Muscle layer of duodenum (tissue), 2 donors: ENCODE measurements around the gene WDFY4.

Experiments used
- H3K27ac ChIP-seq: one replicate; pipeline ENCODE4 v1.7.0; 2013; ENCODE audit warnings: mild to moderate bottlenecking, low read length
- H3K27me3 ChIP-seq: one replicate; pipeline ENCODE4 v1.7.0; 2013; ENCODE audit warnings: low read depth, mild to moderate bottlenecking, control low read depth, low read length
- H3K36me3 ChIP-seq, 2 donors: one replicate each; pipeline ENCODE4 v1.7.0; 2013; ENCODE audit warnings: low read length in 2 of 2, control low read depth in 1 of 2, mild to moderate bottlenecking in 1 of 2; ENCODE audit not compliant: insufficient read depth in 2 of 2, control insufficient read depth in 1 of 2
- H3K4me1 ChIP-seq, 2 donors: one replicate each; pipeline ENCODE4 v1.7.0; 2013; ENCODE audit warnings: low read length in 2 of 2, mild to moderate bottlenecking in 2 of 2, control low read depth in 1 of 2, moderate library complexity in 1 of 2; ENCODE audit not compliant: insufficient read depth in 2 of 2, control insufficient read depth in 1 of 2
- H3K4me3 ChIP-seq, 2 donors: one replicate each; pipeline ENCODE4 v1.7.0; 2013; ENCODE audit warnings: low read length in 2 of 2, low read depth in 1 of 2, mild to moderate bottlenecking in 1 of 2
- H3K9me3 ChIP-seq, 2 donors: one replicate each; pipeline ENCODE4 v1.7.0; 2013; ENCODE audit warnings: low read length in 2 of 2, control low read depth in 1 of 2, mild to moderate bottlenecking in 1 of 2; ENCODE audit not compliant: control insufficient read depth in 1 of 2
- donor health status: healthy.

WDFY4 gene

DNA sequence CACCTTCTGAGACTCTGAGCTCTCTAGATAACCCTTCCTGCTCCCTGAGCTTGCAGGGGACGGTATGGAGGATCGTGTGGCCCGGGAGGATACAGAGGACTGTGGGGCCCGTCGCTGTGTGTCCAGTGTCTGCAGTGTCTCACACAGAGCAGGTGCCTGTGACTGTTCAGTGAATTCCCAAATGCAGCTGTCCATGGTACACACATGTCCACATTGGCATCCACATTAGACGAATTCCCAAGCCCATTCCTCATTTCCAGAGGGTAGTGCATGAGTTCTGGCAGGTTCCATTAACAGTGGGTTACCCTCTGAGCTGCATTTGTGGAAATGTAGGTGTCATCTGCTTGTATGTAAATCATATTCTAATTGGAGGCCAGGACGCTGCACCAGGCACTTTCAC lies 39.5 kb downstream of the WDFY4 start:
- H3K36me3 ChIP-seq, result no peaks in the 10 kb centered on the region
- no peaks in the 10 kb centered on the region for H3K27me3 ChIP-seq
- H3K27ac ChIP-seq, result no peak overlapping the region
- no peaks in the 10 kb centered on the region for H3K4me1 ChIP-seq
- H3K9me3 ChIP-seq, result no peaks in the 10 kb centered on the region
- H3K4me3 ChIP-seq, result no peak overlapping the region

DNA sequence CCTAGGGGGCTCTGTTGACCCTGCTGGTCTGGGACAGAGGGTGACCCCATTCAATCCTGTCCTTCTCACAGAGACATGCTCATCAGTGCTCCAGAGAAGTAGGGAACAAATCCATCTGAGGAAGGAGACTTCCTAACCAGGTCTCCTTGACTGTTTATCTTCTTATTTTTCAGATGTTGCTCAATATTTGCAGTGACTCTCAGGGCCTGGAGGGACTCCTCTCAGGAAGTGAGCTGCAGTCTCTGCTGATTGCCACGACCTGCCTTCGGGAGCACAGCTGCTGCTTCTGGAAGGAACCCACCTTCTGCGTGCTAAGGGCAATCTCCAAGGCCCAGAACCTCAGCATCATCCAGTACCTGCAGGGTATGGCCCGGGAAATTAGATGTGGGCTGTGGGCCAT lies 41.0 kb downstream of the WDFY4 start:
- Histone ChIP-seq H3K4me1 (no peaks in the 10 kb centered on the region), H3K36me3 (no peaks in the 10 kb centered on the region), H3K27ac (no peak overlapping the region), H3K9me3 (no peaks in the 10 kb centered on the region), H3K27me3 (no peaks in the 10 kb centered on the region), H3K4me3 (no peak overlapping the region)

DNA sequence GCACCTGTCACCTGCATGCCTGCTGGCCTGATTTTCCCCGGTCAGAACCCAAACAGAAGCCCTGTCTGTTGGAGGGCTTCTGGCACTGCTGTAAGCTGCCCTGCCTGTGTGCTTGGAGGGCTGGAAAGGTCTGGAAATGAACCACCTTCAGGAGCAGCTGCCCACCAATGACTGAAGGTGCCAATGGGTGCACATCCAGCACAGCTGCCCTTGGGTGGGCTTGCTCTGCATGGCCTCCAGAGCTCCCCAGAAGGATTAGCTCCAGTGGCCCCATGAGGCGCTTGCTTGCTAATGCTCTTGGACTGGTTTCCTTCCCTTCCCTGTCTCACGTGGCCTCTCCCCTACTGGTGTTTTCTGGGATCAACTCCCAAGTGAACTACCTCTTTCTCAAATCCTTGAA lies 43.2 kb downstream of the WDFY4 start:
- Histone ChIP-seq H3K9me3 (no peaks in the 10 kb centered on the region), H3K4me3 (no peak overlapping the region), H3K27me3 (no peaks in the 10 kb centered on the region), H3K36me3 (no peaks in the 10 kb centered on the region), H3K27ac (no peak overlapping the region), H3K4me1 (no peaks in the 10 kb centered on the region)

DNA sequence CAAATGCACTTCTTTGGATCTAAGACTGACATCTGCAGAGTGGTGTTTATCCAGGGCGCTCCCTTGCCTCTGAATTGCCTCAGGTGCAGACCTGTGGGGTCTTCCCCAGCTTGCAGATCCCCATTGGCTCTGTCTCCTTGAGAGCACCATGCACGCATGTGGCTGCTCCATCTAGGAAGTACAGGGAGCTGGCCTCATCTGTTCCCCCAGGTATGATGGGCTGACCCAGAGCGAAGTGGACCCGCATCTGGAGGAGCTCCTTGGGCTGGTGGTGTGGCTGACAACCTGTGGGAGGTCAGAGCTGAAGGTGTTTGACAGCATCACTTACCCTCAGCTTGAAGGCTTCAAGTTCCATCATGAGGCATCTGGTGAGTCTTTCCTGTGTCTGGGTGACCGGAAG lies 44.5 kb downstream of the WDFY4 start:
- H3K36me3 ChIP-seq, result no peaks in the 10 kb centered on the region
- no peaks in the 10 kb centered on the region for H3K9me3 ChIP-seq
- H3K4me3 ChIP-seq, result no peak overlapping the region
- H3K4me1 ChIP-seq, result no peaks in the 10 kb centered on the region
- H3K27me3 ChIP-seq, result no peaks in the 10 kb centered on the region
- H3K27ac ChIP-seq, result no peak overlapping the region

DNA sequence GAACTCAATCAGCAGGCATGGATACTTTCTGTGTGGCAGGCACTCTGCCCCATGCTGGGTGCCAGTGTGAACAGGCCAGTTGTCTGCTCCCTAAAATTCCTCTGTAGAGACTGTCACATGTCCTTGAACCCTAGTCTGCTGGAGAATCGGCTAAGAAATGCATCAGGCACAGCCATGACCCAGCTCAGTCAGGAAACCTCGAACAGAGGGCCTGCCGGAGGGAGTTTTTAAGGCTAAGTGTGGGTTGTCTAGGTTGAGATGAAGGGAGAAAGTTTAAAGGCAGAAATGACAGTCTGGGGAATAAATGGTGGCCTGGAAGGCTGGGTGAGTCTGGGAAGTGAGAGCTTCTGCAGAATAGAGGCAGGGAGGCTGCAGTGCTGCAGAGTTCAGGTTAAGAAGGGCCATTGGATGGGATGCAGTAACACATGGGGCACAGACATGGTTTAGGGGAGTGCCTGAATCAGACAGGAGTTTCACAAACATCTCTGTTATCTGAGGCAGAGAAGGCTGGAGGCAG lies 45.3 kb downstream of the WDFY4 start:
- no peaks in the 10 kb centered on the region for H3K36me3 ChIP-seq
- H3K27ac ChIP-seq, result no peak overlapping the region
- no peaks in the 10 kb centered on the region for H3K4me1 ChIP-seq
- H3K27me3 ChIP-seq, result no peaks in the 10 kb centered on the region
- no peak overlapping the region for H3K4me3 ChIP-seq
- H3K9me3 ChIP-seq, result no peaks in the 10 kb centered on the region

DNA sequence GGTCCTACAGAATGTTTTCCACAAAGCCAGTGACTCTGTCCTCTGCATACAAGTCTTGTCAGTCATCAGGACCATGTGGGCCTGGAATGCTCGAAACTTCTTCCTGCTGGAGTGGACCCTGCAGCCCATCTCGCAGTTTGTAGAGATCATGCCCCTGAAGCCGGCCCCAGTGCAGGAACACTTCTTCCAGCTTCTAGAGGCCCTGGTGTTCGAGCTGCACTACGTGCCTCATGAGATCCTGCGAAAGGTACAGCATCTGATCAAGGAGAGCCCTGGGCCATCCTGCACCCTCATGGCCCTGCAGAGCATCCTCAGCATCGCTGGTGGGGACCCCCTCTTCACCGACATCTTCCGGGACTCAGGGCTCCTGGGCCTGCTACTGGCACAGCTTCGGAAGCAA lies 46.5 kb downstream of the WDFY4 start:
- Histone ChIP-seq H3K36me3 (no peaks in the 10 kb centered on the region), H3K4me1 (no peaks in the 10 kb centered on the region), H3K27ac (no peak overlapping the region), H3K27me3 (no peaks in the 10 kb centered on the region), H3K9me3 (no peaks in the 10 kb centered on the region), H3K4me3 (no peak overlapping the region)

DNA sequence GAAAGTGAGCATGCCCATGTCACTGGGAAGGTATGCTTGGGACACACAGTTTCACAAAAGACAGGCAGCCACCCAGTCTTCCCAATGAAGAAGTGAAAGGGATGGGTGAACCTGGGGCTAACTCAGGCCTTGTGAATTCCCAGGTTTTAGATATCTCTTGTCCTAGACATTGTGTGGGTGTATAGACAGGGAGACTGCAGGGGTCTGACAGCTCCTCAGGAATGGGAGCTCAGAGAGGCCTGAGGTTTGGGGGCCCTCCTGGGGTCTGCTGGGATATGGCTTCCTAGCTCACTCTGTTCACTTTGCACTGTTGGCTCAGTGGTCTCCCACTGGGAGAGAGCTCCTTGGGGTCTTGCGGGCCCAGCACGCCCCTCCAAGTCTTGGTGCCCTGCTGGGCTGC lies 47.0 kb downstream of the WDFY4 start:
- Histone ChIP-seq H3K4me1 (no peaks in the 10 kb centered on the region), H3K27ac (no peak overlapping the region), H3K9me3 (no peaks in the 10 kb centered on the region)

DNA sequence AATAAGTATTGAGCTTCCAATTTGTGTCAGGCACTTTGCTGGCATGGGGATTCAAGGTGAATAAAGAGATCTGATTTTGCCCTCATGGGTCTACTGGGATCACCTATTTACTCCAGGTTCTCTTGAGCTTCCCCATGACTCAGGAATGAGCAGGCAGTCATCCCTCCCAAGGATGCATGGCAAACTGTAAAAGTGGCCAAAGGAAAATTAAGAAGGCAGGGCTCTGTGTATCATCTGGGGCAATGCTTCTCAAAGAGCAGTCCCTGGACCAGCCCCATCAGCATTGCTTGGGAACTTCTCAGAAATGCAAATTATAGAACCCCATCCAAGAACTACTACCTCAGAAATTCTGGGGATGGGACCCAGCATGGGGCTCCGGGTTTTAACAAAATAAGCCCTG lies 48.7 kb downstream of the WDFY4 start:
- Histone ChIP-seq H3K36me3 (no peaks in the 10 kb centered on the region), H3K4me3 (no peak overlapping the region), H3K4me1 (no peaks in the 10 kb centered on the region), H3K27ac (no peak overlapping the region), H3K9me3 (no peaks in the 10 kb centered on the region), H3K27me3 (no peaks in the 10 kb centered on the region)

More for the DNA sequence above, 47.0 kb downstream of the WDFY4 start:
- no peak overlapping the region for H3K4me3 ChIP-seq
- no peaks in the 10 kb centered on the region for H3K36me3 ChIP-seq
- no peaks in the 10 kb centered on the region for H3K27me3 ChIP-seq

DNA sequence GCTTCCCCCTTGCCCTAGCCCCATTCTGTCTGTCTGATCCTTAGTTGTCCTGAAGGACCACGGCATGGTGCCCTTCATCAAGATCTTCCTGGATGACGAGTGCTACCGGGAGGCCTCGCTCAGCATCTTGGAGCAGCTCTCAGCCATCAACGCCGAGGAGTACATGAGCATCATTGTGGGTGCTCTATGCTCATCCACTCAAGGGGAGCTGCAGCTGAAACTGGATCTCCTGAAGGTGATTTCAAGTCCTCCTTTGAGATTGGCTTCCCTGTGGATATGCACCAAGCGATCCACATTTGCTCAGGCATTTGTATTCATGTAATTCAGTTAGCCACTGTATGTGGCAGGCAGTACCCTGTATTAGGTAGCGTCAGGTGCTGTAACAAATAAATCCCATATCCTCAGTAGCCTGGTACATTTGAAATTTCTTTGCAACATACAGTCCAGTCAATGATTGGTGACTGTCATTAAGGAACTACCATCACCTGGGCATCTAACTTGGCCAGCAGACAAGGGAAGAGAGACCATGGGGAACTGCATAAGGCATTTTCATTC lies 51.2 kb downstream of the WDFY4 start:
- Histone ChIP-seq H3K36me3 (no peaks in the 10 kb centered on the region), H3K27ac (no peak overlapping the region)

DNA sequence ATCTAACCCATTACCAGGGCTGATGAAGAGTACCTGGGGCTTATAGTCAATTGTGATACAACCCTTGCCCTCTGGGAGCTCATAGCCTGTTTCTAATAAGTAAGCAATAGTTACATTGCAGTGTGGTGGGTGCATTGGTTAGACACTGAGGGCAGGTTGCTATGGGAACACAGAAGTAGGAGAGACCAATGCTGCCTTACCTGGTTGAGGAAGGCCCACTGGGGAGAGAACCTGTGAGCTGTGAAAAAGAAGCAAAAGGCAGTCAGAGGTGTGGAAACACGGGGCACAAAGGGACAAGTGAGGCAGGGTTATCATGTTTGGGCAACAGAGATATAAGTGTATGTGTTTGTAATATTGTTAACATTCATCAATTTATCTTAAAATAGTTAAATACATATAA lies 51.9 kb downstream of the WDFY4 start:
- Histone ChIP-seq H3K4me1 (no peaks in the 10 kb centered on the region), H3K36me3 (no peaks in the 10 kb centered on the region), H3K4me3 (no peak overlapping the region), H3K27ac (no peak overlapping the region), H3K9me3 (no peaks in the 10 kb centered on the region), H3K27me3 (no peaks in the 10 kb centered on the region)

More for the DNA sequence above, 51.2 kb downstream of the WDFY4 start:
- H3K9me3 ChIP-seq, result no peaks in the 10 kb centered on the region
- H3K27me3 ChIP-seq, result no peaks in the 10 kb centered on the region
- H3K4me1 ChIP-seq, result no peaks in the 10 kb centered on the region
- H3K4me3 ChIP-seq, result no peak overlapping the region

DNA sequence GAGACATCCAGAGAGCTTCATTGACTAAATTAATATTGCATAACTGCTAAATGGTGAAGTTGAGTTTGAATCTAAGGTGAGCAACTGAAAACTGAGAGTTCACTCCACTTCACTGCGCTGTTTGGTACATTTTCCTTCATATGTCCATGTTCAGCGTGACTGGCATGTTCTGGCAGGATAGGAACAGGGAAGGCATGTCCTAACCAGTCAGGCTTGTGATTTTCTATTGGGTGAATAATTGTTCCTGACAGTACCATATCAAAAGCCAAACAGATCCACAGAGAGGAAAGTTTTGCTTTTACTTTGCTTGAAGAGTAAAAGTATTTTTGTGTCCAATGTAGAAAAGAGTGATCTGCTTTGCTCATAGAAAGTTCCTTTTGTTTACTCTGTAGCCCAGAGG lies 53.2 kb downstream of the WDFY4 start:
- Histone ChIP-seq H3K27ac (no peak overlapping the region), H3K27me3 (no peaks in the 10 kb centered on the region), H3K4me1 (no peaks in the 10 kb centered on the region), H3K4me3 (no peak overlapping the region), H3K36me3 (no peaks in the 10 kb centered on the region), H3K9me3 (no peaks in the 10 kb centered on the region)

DNA sequence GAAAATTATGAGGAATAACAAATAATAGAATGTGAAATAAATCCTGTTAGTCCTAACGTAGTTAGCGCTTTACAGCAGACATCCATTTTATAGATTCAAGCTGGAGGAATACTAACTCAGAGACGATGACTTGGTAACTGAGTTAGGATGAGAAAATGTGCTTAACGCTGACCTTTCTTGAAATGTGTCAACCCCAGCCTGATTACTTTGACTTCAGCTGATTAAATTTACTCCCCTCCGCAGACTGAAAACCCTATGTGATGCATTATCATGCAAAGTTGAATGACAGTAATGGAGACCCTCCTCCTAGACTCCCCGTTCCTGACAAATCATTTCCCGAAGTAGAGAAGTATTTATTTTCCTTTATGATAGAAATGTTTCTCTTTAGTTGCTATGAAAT lies 54.5 kb downstream of the WDFY4 start:
- H3K9me3 ChIP-seq, result no peaks in the 10 kb centered on the region
- H3K27me3 ChIP-seq, result no peaks in the 10 kb centered on the region
- H3K36me3 ChIP-seq, result no peaks in the 10 kb centered on the region
- no peak overlapping the region for H3K27ac ChIP-seq
- no peaks in the 10 kb centered on the region for H3K4me1 ChIP-seq
- H3K4me3 ChIP-seq, result no peak overlapping the region
